Hypothalamus (tissue), 51 donors: ENCODE measurements around the gene RNF128.
A peak's percentile ranks its signal among the peaks of the same experiment; 100 is the strongest.
"Not testable (repeated sequence)": the region's sequence is repeated elsewhere in the genome, so short reads cannot be mapped to it uniquely, and the experiment has no call there.

Source experiments
- DNase-seq, 51 donors: peaks; one replicate each; lab custom pipeline; 2025; lab: John Stamatoyannopoulos, UW

RNF128 gene

GRCh38 chrX:106742193-106742592, 15.7 kb downstream of the RNF128 start:
- DNase-seq = no peak

GRCh38 chrX:106742805-106743204, 16.3 kb downstream of the RNF128 start:
- DNase-seq = no peak

DNA sequence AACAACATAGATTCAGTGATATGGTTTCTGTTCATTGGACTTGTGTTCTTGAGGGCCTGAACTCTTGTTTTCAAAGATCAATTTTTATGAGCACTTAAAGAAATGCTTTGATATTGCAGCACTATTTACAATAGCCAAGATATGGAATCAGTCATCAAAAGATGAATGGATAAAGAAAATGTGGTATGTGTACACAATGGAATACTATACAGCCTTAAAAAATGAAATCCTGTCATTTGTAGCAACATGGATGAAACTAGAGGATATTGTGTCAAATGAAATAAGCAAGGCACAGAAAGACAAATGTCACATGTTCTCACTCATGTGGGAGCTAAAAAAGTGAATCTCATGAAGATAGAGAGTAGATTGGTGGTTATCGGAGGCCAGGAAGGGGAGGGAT, 21.9 kb downstream of the RNF128 start:
- no peak for DNase-seq

- no peak for DNase-seq
Measured at GRCh38 chrX:106751407-106751806, 24.9 kb downstream of the RNF128 start.

GRCh38 chrX:106752101-106752678, 25.7 kb downstream of the RNF128 start:
- DNase-seq = no peak

DNA sequence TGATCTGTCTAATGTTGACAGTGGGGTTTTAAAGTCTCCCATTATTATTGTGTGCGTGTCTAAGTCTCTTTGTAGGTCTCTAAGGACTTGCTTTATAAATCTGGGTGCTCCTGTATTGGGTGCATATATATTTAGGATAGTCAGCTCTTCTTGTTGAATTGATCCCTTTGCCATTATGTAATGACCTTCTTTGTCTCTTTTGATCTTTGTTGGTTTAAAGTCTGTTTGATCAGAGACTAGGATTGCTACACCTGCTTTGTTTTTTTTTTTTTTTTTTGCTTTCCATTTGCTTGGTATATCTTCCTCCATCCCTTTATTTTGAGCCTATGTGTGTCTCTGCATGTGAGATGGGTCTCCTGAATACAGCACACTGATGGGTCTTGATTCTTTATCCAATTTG, 42.8 kb downstream of the RNF128 start:
- not testable (repeated sequence) for DNase-seq

DNA sequence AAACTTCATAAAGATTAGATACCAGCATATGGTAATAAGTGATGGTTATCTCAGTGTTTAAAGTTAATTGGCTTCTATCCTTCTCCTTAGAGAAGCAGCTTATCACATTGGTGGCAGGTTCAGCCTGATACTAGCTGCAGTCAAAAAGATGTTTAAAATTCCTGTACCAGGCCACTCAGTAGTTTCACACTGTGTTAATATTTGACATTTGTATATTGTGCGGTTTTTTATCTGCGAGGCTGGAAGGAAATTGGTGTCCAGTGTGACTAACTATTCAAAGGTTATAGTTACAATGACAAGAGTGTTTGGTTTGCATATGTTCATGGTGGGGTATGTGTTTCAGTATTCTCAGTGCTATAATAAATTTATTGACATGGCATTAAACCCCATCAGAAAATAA, 48.5 kb downstream of the RNF128 start:
- DNase-seq = no peak

DNA sequence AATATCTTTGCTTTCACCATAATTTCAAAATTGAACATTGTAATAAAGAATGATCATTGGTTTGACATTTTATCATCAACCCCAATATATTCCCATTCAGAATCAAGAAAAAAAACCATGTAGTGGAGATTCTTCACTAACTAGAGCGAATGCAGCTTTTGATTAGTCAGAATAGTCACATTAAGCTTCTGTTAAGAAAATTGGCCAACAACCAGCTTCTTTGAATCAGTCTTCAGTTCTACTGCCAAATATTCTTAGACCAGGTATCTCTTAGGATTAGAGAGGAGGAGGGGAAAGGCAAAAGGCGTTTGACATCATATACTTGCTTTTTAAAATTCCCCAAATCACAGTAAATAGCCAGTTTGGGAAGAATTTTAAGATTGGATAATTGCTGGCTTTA, 53.8 kb downstream of the RNF128 start:
- no peak for DNase-seq

DNA sequence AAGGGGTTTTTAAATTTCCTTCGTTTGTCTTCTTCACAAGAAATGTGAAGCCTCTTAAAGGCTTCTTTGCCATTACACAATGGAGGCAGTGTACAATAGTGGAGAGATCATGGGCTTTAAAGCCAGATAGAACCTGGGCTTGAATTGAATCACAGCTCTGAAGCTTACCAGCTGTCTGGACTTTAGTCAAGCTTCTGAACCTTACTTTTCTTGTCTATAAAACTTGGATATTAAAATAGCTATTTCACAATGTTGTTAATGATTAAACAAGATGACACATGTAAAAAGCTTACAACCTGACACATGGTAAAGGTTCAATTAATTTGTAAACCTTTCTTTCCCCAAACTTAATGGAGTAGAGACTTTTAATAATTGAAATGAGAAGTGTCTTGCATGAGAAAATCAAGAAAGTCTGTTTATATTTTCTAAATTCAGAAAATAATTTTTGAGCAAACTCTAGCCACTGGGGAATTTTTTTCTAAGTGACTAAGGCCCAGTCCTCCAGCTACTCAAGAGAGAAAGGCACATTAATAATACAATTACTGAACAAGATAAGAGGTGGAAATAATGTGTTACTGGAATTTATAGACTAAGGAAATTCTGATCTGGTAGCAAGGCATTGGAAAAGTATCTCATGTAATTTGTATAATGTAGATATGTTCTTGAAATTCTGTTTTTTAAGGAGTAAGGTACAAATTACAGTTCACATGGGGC, 54.3 kb downstream of the RNF128 start:
- DNase-seq = no peak

DNA sequence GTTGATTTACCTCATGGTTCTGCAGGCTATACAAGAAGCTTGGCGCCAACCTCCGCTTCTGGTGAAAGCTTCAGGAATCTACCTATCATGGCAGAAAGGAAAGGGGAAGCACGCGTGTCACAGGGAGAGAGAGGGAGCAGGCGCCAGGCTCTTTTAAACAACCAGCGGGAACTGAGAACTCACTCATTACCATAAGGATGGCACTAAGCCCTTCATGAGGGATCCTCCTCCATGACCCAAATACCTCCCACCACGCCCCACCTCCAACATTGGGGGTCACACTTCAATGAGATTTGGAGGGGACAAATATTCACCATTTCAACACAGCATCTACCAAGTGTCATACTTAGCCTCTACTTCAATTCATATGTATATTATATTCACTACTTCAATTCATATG, 57.2 kb downstream of the RNF128 start:
- DNase-seq = no peak

- no peak for DNase-seq
Measured at GRCh38 chrX:106791495-106791894, 65.0 kb downstream of the RNF128 start.

GRCh38 chrX:106802063-106802387, 75.5 kb downstream of the RNF128 start:
- DNase-seq = no peak

GRCh38 chrX:106802388-106803275, 76.1 kb downstream of the RNF128 start, which contains the start of gene TBC1D8B:
Gene TBC1D8B, plus strand, starts transcription at chrX:106802673. Its CDS starts 181 bp downstream, at chrX:106802854.
- peak in 48 of 51 donors; percentile 0 to 74 (median 38) for DNase-seq

GRCh38 chrX:106811131-106811910, 84.8 kb downstream of the RNF128 start:
- no peak for DNase-seq

- DNase-seq = not testable (repeated sequence)
Measured at GRCh38 chrX:106812930-106813329, 86.4 kb downstream of the RNF128 start.

DNA sequence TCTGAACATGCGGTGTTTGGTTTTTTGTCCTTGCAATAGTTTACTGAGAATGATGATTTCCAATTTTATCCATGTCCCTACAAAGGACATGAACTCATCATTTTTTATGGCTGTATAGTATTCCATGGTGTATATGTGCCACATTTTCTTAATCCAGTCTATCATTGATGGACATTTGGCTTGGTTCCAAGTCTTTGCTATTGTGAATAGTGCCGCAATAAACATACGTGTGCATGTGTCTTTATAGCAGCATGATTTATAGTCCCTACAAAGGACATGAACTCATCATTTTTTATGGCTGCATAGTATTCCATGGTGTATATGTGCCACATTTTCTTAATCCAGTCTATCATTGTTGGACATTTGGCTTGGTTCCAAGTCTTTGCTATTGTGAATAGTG, 87.6 kb downstream of the RNF128 start:
- not testable (repeated sequence) for DNase-seq
